ENCODE measurements around the gene DNAJC16.
A peak's percentile ranks its signal among the peaks of the same experiment; 100 is the strongest.

The DNAJC16 gene

GRCh38 chr1:15616373-15617172, 89.9 kb downstream of the DNAJC16 start:
- DNase-seq = no peak
- no peaks in the 10 kb centered on the region for H3K27me3 ChIP-seq (replicated peaks in 2 of 5; ENCODE audit: control insufficient read depth in 4 of 5, insufficient read depth in 5 of 5, low read length in 4 of 5)
- peaks cover 5 to 30% (median 26%) of the 10 kb centered on the region in 4 experiments for H3K4me1 ChIP-seq (ENCODE audit: control extremely low read depth in 1 of 4, control insufficient read depth in 4 of 4, insufficient read depth in 4 of 4, low read length in 3 of 4)
- CTCF ChIA-PET = interaction anchor here (1.2 to 1.4 kb wide), 3 partner anchors 11 to 23 kb away, joined by 3 to 4 read pairs (median 3); no protein-coding TSS in a partner anchor
- POLR2A ChIA-PET = interaction anchor here (0.6 to 1.6 kb wide), 2 partner anchors 12 to 303 kb away, joined by 3 to 6 read pairs; no protein-coding TSS in a partner anchor
- peak overlapping the region in 1 of 2 experiments; percentile 72 for H3K27ac ChIP-seq (ENCODE audit: insufficient read depth in 1 of 2, low read depth in 1 of 2, low read length in 2 of 2, poor library complexity in 1 of 2, severe bottlenecking in 2 of 2)
- no peaks in the 10 kb centered on the region for H3K9me3 ChIP-seq (ENCODE audit: control extremely low read depth in 1 of 5, control insufficient read depth in 4 of 5, insufficient read depth in 2 of 5, low read depth in 1 of 5, low read length in 4 of 5)
- peak overlapping the region; percentile 75 to 96 (median 93) for H3K4me3 ChIP-seq (ENCODE audit: control insufficient read depth in 1 of 7, extremely low read depth in 1 of 7, insufficient read depth in 4 of 7, low read depth in 2 of 7, low read length in 6 of 7)
- 13% methylated on average over 8 of the region's 16 CpGs for WGBS (ENCODE audit: insufficient coverage)
- H3K36me3 ChIP-seq (ENCODE audit: control insufficient read depth in 4 of 4, insufficient read depth in 4 of 4, low read length in 3 of 4) = peaks cover 0 to 4% (median 0%) of the 10 kb centered on the region in 4 experiments

GRCh38 chr1:15617173-15618076, 90.8 kb downstream of the DNAJC16 start, which contains the start of gene DDI2:
DDI2 (plus strand) TSS chr1:15617458; CDS start chr1:15617671, 213 bp downstream.
- POLR2A ChIA-PET = interaction anchor here (0.6 to 1.6 kb wide), 2 partner anchors 13 to 53 kb away, joined by 3 to 6 read pairs; no protein-coding TSS in a partner anchor
- H3K4me3 ChIP-seq (ENCODE audit: control insufficient read depth in 1 of 7, extremely low read depth in 1 of 7, insufficient read depth in 4 of 7, low read depth in 2 of 7, low read length in 6 of 7) = peak within 1 kb of the TSS; percentile 75 to 96 (median 93)
- no peaks in the 10 kb centered on the region for H3K27me3 ChIP-seq (replicated peaks in 2 of 5; ENCODE audit: control insufficient read depth in 4 of 5, insufficient read depth in 5 of 5, low read length in 4 of 5)
- peaks cover 0 to 4% (median under 1%) of the 10 kb centered on the region in 4 experiments for H3K36me3 ChIP-seq (ENCODE audit: control insufficient read depth in 4 of 4, insufficient read depth in 4 of 4, low read length in 3 of 4)
- H3K9me3 ChIP-seq (ENCODE audit: control extremely low read depth in 1 of 5, control insufficient read depth in 4 of 5, insufficient read depth in 2 of 5, low read depth in 1 of 5, low read length in 4 of 5) = no peaks in the 10 kb centered on the region
- peak; percentile 94 to 97 (median 95) for DNase-seq
- WGBS (ENCODE audit: insufficient coverage) = 0% methylated on average over 55 of the region's 86 CpGs
- H3K27ac ChIP-seq (ENCODE audit: insufficient read depth in 1 of 2, low read depth in 1 of 2, low read length in 2 of 2, poor library complexity in 1 of 2, severe bottlenecking in 2 of 2) = peak within 1 kb of the TSS; percentile 70 to 91
- CTCF ChIA-PET = interaction anchor here (1.3 to 1.4 kb wide), 2 partner anchors 15 to 122 kb away, joined by 3 to 5 read pairs; no protein-coding TSS in a partner anchor
- peaks cover 5 to 30% (median 26%) of the 10 kb centered on the region in 4 experiments for H3K4me1 ChIP-seq (ENCODE audit: control extremely low read depth in 1 of 4, control insufficient read depth in 4 of 4, insufficient read depth in 4 of 4, low read length in 3 of 4)

GRCh38 chr1:15618077-15618654, 91.5 kb downstream of the DNAJC16 start:
- H3K4me1 ChIP-seq (ENCODE audit: control extremely low read depth in 1 of 4, control insufficient read depth in 4 of 4, insufficient read depth in 4 of 4, low read length in 3 of 4) = peaks cover 5 to 30% (median 26%) of the 10 kb centered on the region in 4 experiments
- POLR2A ChIA-PET = interaction anchor here (0.6 to 1.6 kb wide), 2 partner anchors 14 to 119 kb away, joined by 4 to 6 read pairs; no protein-coding TSS in a partner anchor
- 4% methylated on average over 6 of the region's 8 CpGs for WGBS (ENCODE audit: insufficient coverage)

GRCh38 chr1:15618655-15619525, 92.2 kb downstream of the DNAJC16 start:
- no peaks in the 10 kb centered on the region for H3K27me3 ChIP-seq (replicated peaks in 2 of 5; ENCODE audit: control insufficient read depth in 4 of 5, insufficient read depth in 5 of 5, low read length in 4 of 5)
- H3K9me3 ChIP-seq (ENCODE audit: control extremely low read depth in 1 of 5, control insufficient read depth in 4 of 5, insufficient read depth in 2 of 5, low read depth in 1 of 5, low read length in 4 of 5) = no peaks in the 10 kb centered on the region

More at GRCh38 chr1:15618077-15618654, 91.5 kb downstream of the DNAJC16 start:
- Histone ChIP-seq H3K9me3 (ENCODE audit: control extremely low read depth in 1 of 5, control insufficient read depth in 4 of 5, insufficient read depth in 2 of 5, low read depth in 1 of 5, low read length in 4 of 5) (no peaks in the 10 kb centered on the region), H3K27me3 (replicated peaks in 2 of 5; ENCODE audit: control insufficient read depth in 4 of 5, insufficient read depth in 5 of 5, low read length in 4 of 5) (no peaks in the 10 kb centered on the region), H3K27ac (ENCODE audit: insufficient read depth in 1 of 2, low read depth in 1 of 2, low read length in 2 of 2, poor library complexity in 1 of 2, severe bottlenecking in 2 of 2) (peak overlapping the region; percentile 70 to 91), H3K36me3 (ENCODE audit: control insufficient read depth in 4 of 4, insufficient read depth in 4 of 4, low read length in 3 of 4) (peaks cover 0 to 4% (median under 1%) of the 10 kb centered on the region in 4 experiments), H3K4me3 (ENCODE audit: control insufficient read depth in 1 of 7, extremely low read depth in 1 of 7, insufficient read depth in 4 of 7, low read depth in 2 of 7, low read length in 6 of 7) (peak overlapping the region; percentile 75 to 96 (median 93))
- DNase-seq = peak in 2 of 3 donors; percentile 33 to 44
- CTCF ChIA-PET = interaction anchor here (0.9 to 1.4 kb wide), 3 partner anchors 15 to 121 kb away, joined by 3 to 5 read pairs (median 3); no protein-coding TSS in a partner anchor

GRCh38 chr1:15620155-15620545, 93.5 kb downstream of the DNAJC16 start:
- H3K4me3 ChIP-seq (ENCODE audit: control insufficient read depth in 1 of 7, extremely low read depth in 1 of 7, insufficient read depth in 4 of 7, low read depth in 2 of 7, low read length in 6 of 7) = peak overlapping the region in 1 of 7 experiments; percentile 11
- H3K9me3 ChIP-seq (ENCODE audit: control extremely low read depth in 1 of 5, control insufficient read depth in 4 of 5, insufficient read depth in 2 of 5, low read depth in 1 of 5, low read length in 4 of 5) = no peaks in the 10 kb centered on the region
- peak overlapping the region in 1 of 2 experiments; percentile 20 for H3K27ac ChIP-seq (ENCODE audit: insufficient read depth in 1 of 2, low read depth in 1 of 2, low read length in 2 of 2, poor library complexity in 1 of 2, severe bottlenecking in 2 of 2)
- H3K36me3 ChIP-seq (ENCODE audit: control insufficient read depth in 4 of 4, insufficient read depth in 4 of 4, low read length in 3 of 4) = peaks cover 0 to 4% (median under 1%) of the 10 kb centered on the region in 4 experiments
- peaks cover 5 to 30% (median 26%) of the 10 kb centered on the region in 4 experiments for H3K4me1 ChIP-seq (ENCODE audit: control extremely low read depth in 1 of 4, control insufficient read depth in 4 of 4, insufficient read depth in 4 of 4, low read length in 3 of 4)
- 43% methylated on average over 1 of the region's 1 CpG for WGBS (ENCODE audit: insufficient coverage)
- POLR2A ChIA-PET = no interaction called here
- CTCF ChIA-PET = interaction anchor here (1.5 kb wide), 1 partner anchor 30 kb away, joined by 3 read pairs; no protein-coding TSS in a partner anchor
- no peak for DNase-seq
- H3K27me3 ChIP-seq (replicated peaks in 2 of 5; ENCODE audit: control insufficient read depth in 4 of 5, insufficient read depth in 5 of 5, low read length in 4 of 5) = no peaks in the 10 kb centered on the region

More at GRCh38 chr1:15618655-15619525, 92.2 kb downstream of the DNAJC16 start:
- no peak for DNase-seq
- ChIA-PET CTCF (interaction anchor here (0.9 to 1.4 kb wide), 3 partner anchors 16 to 120 kb away, joined by 3 to 5 read pairs (median 3); no protein-coding TSS in a partner anchor), POLR2A (interaction anchor here (0.6 kb wide), 1 partner anchor 119 kb away, joined by 4 read pairs; no protein-coding TSS in a partner anchor)
- peaks cover 5 to 30% (median 26%) of the 10 kb centered on the region in 4 experiments for H3K4me1 ChIP-seq (ENCODE audit: control extremely low read depth in 1 of 4, control insufficient read depth in 4 of 4, insufficient read depth in 4 of 4, low read length in 3 of 4)
- 96% methylated on average over 18 of the region's 26 CpGs for WGBS (ENCODE audit: insufficient coverage)
- peak overlapping the region in 1 of 2 experiments; percentile 91 for H3K27ac ChIP-seq (ENCODE audit: insufficient read depth in 1 of 2, low read depth in 1 of 2, low read length in 2 of 2, poor library complexity in 1 of 2, severe bottlenecking in 2 of 2)
- peaks cover 0 to 4% (median under 1%) of the 10 kb centered on the region in 4 experiments for H3K36me3 ChIP-seq (ENCODE audit: control insufficient read depth in 4 of 4, insufficient read depth in 4 of 4, low read length in 3 of 4)
- peak overlapping the region in 6 of 7 experiments; percentile 88 to 96 (median 94) for H3K4me3 ChIP-seq (ENCODE audit: control insufficient read depth in 1 of 7, extremely low read depth in 1 of 7, insufficient read depth in 4 of 7, low read depth in 2 of 7, low read length in 6 of 7)
